ENCODE measurements around the gene DHX9.

DHX9 gene

GRCh38 chr1:182842265-182842664 is 3.1 kb downstream of the DHX9 start:
- H3K27ac ChIP-seq, result peak overlapping the region; percentile 20; the same call in 1 of the 2 replicates
- TF ChIP-seq, protein P1, sequence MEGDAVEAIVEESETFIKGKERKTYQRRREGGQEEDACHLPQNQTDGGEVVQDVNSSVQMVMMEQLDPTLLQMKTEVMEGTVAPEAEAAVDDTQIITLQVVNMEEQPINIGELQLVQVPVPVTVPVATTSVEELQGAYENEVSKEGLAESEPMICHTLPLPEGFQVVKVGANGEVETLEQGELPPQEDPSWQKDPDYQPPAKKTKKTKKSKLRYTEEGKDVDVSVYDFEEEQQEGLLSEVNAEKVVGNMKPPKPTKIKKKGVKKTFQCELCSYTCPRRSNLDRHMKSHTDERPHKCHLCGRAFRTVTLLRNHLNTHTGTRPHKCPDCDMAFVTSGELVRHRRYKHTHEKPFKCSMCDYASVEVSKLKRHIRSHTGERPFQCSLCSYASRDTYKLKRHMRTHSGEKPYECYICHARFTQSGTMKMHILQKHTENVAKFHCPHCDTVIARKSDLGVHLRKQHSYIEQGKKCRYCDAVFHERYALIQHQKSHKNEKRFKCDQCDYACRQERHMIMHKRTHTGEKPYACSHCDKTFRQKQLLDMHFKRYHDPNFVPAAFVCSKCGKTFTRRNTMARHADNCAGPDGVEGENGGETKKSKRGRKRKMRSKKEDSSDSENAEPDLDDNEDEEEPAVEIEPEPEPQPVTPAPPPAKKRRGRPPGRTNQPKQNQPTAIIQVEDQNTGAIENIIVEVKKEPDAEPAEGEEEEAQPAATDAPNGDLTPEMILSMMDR (conservative IDR thresholded peaks at IDR 0.05), result no peak

GRCh38 chr1:182845379-182845778 is 6.2 kb downstream of the DHX9 start:
- TF ChIP-seq, protein P1 (conservative IDR thresholded peaks at IDR 0.05), result no peak
- H3K27ac ChIP-seq, result no peak overlapping the region

GRCh38 chr1:182845894-182846293 is 6.7 kb downstream of the DHX9 start:
- TF ChIP-seq, protein P1 (conservative IDR thresholded peaks at IDR 0.05), result no peak
- no peak overlapping the region for H3K27ac ChIP-seq

GRCh38 chr1:182847105-182847504 is 8.0 kb downstream of the DHX9 start:
- TF ChIP-seq, protein P1 (conservative IDR thresholded peaks at IDR 0.05), result no peak
- H3K27ac ChIP-seq, result no peak overlapping the region

- no peak overlapping the region for H3K27ac ChIP-seq
- TF ChIP-seq, protein P1 (conservative IDR thresholded peaks at IDR 0.05), result no peak
Observed at GRCh38 chr1:182848736-182849135, 9.6 kb downstream of the DHX9 start.

- no peak overlapping the region for H3K27ac ChIP-seq
- TF ChIP-seq, protein P1 (conservative IDR thresholded peaks at IDR 0.05), result no peak
Observed at GRCh38 chr1:182850319-182850718, 11.2 kb downstream of the DHX9 start.

DNA sequence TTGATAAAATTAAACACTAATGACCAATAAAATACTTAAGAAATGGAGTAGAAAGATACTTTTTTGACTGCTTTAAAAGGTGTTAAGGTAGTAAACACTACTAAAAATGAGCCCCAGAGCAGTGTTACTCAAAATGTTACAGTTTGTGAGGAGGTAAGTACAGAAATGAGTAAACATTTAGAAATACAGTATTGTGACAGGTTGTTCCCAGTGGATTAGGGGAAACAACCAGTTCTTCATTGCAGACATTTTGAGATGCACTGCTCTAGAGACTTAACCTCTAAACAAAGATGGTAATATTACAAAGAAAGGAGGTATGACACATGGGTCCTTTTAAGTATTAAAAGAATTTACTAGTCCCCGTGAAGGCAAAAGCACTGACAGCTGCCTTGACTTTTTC is 12.7 kb downstream of the DHX9 start:
- no peak overlapping the region for H3K27ac ChIP-seq
- TF ChIP-seq, protein P1 (conservative IDR thresholded peaks at IDR 0.05), result no peak

DNA sequence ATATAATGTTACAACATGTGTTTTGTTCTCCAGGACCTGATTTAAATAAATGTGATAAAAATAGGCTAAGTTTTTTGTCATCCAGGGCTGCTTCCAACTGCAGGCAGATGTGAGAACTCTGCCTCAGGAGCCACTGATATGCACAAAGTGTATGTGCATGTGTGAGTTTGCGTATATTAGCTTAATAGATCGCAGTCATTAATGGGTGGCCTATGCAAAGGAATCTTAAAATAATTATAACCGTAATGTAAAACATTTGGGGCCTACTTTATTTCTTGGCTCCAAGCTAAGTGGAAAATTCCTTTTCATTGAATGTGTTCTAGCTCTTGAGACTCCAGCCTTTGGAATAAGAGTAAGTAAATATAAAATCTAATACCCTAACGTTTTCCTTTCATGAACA is 16.8 kb downstream of the DHX9 start:
- TF ChIP-seq, protein P1 (conservative IDR thresholded peaks at IDR 0.05), result no peak
- no peak overlapping the region for H3K27ac ChIP-seq
